Breast epithelium (tissue), 3 donors: Measurements from ENCODE around the gene ZBTB34.

Experiments
- POLR2A ChIP-seq: fragments of 450-650 bp; IDR thresholded peaks from one replicate; pipeline ENCODE4 v1.6.1; 2016; ENCODE audit warnings: antibody characterized with exemption, mild to moderate bottlenecking, moderate library complexity
- POLR2AphosphoS5 ChIP-seq, 3 donors: sonication (generic); formaldehyde crosslinking; IDR thresholded peaks; one replicate each; pipeline ENCODE4 v1.6.1; 2017; ENCODE audit warnings: antibody characterized with exemption in 3 of 3
- TF ChIP-seq, protein P1 (sequence below), 3 donors: fragments of 450-650 bp; IDR thresholded peaks; one replicate each; pipeline ENCODE4 v1.5.1; 2016 to 2017; ENCODE audit warnings: antibody characterized with exemption in 3 of 3, mild to moderate bottlenecking in 3 of 3, moderate library complexity in 3 of 3

DNA sequence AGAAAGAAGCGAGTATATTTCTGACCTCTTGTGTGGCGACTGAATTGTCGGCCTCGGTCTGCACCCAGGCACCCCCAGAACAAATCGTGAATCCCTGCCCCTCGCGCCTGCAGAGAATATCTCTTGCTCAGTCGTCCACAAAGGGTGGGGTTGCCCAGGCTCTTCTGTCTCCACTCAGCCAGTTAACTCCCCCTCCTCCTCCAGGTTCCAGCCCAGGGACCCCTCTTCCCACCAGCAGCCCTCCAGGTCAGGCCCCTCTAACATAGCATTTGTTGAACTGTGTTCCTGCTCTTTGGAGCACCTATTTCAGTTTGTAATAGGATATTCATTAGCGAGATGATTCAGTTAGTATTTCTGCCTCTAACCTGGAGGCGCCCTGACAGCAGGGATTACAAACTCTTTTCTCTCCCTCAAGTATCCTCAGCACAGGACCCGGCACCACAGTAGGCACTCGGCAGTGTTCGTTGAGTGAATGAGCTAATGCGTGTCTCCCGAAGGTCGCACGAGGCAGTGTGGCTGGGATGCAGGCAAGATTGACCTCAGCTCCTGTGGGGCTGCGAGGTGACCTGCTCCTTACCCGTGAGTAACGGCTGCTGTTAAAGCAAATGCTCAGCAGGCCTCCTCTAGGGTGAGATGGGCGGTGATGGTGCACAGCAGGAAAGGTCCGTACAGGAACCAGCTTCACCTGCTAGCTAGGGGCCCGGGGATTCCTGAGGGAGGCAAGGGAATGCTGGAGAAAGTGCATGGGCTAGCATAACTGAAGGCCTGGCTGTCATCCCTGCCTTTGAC, 25.8 kb downstream of the ZBTB34 start:
- TF ChIP-seq POLR2A, result no peak
- TF ChIP-seq, protein P1, sequence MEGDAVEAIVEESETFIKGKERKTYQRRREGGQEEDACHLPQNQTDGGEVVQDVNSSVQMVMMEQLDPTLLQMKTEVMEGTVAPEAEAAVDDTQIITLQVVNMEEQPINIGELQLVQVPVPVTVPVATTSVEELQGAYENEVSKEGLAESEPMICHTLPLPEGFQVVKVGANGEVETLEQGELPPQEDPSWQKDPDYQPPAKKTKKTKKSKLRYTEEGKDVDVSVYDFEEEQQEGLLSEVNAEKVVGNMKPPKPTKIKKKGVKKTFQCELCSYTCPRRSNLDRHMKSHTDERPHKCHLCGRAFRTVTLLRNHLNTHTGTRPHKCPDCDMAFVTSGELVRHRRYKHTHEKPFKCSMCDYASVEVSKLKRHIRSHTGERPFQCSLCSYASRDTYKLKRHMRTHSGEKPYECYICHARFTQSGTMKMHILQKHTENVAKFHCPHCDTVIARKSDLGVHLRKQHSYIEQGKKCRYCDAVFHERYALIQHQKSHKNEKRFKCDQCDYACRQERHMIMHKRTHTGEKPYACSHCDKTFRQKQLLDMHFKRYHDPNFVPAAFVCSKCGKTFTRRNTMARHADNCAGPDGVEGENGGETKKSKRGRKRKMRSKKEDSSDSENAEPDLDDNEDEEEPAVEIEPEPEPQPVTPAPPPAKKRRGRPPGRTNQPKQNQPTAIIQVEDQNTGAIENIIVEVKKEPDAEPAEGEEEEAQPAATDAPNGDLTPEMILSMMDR (IDR thresholded peaks at IDR 0.05), result no peak
- no peak for TF ChIP-seq POLR2AphosphoS5 (IDR thresholded peaks at IDR 0.05)
